Measurements from ENCODE around the gene ZDHHC21. TPM values are rescaled to one million over a fixed set of nuclear protein-coding genes. Genes with fewer than 3 reads are reported as not detected.

ZDHHC21 gene
- total RNA-seq, 1 donor: 10.1 TPM

- no peaks in the 10 kb centered on the region for H3K4me1 ChIP-seq (ENCODE audit: insufficient read depth, low read length)
- no peak for TF ChIP-seq CTCF (IDR thresholded peaks at IDR 0.05; ENCODE audit: extremely low read depth, low read depth, low read length)
These were observed 129.2 kb downstream of the ZDHHC21 start for GRCh38 chr9:14563902-14564624.

GRCh38 chr9:14561929-14562405 is 131.3 kb downstream of the ZDHHC21 start:
- Histone ChIP-seq H3K9me3 (ENCODE audit: low read depth, low read length) (no peaks in the 10 kb centered on the region), H3K27me3 (ENCODE audit: insufficient read depth, low read length) (no peaks in the 10 kb centered on the region), H2AFZ (ENCODE audit: low read length) (no peak overlapping the region), H3K4me3 (ENCODE audit: insufficient read depth, low read length) (no peak overlapping the region), H4K20me1 (ENCODE audit: insufficient read depth, low read length) (no peaks in the 10 kb centered on the region), H3K27ac (ENCODE audit: low read depth, low read length) (no peak overlapping the region), H3K4me1 (ENCODE audit: insufficient read depth, low read length) (no peaks in the 10 kb centered on the region), H3K36me3 (ENCODE audit: insufficient read depth, low read length) (no peaks in the 10 kb centered on the region), H3K79me2 (ENCODE audit: insufficient read depth, low read length) (no peaks in the 10 kb centered on the region), H3K4me2 (ENCODE audit: insufficient read depth, low read length) (no peak overlapping the region)
- no peak for DNase-seq (ENCODE audit: insufficient read length, low spot score, missing footprints)
- TF ChIP-seq CTCF (IDR thresholded peaks at IDR 0.05; ENCODE audit: extremely low read depth, low read depth, low read length): no peak

More at GRCh38 chr9:14563902-14564624, 129.2 kb downstream of the ZDHHC21 start:
- no peak overlapping the region for H3K27ac ChIP-seq (ENCODE audit: low read depth, low read length)
- H3K4me3 ChIP-seq (ENCODE audit: insufficient read depth, low read length): no peak overlapping the region
- no peak overlapping the region for H3K4me2 ChIP-seq (ENCODE audit: insufficient read depth, low read length)
- H3K9me3 ChIP-seq (ENCODE audit: low read depth, low read length): no peaks in the 10 kb centered on the region
- no peak overlapping the region for H2AFZ ChIP-seq (ENCODE audit: low read length)
- no peaks in the 10 kb centered on the region for H3K36me3 ChIP-seq (ENCODE audit: insufficient read depth, low read length)
- H3K79me2 ChIP-seq (ENCODE audit: insufficient read depth, low read length): no peaks in the 10 kb centered on the region
- no peaks in the 10 kb centered on the region for H3K27me3 ChIP-seq (ENCODE audit: insufficient read depth, low read length)
- H4K20me1 ChIP-seq (ENCODE audit: insufficient read depth, low read length): no peaks in the 10 kb centered on the region
- no peak for DNase-seq (ENCODE audit: insufficient read length, low spot score, missing footprints)

Other genes with a start within 250 kb of the ZDHHC21 start
- gene CER1, start 29.3 kb upstream of the ZDHHC21 start, total RNA-seq: not detected in 2 replicates
- gene FREM1, start 217.0 kb upstream of the ZDHHC21 start, total RNA-seq: under 0.01 and 0.72 TPM in 2 replicates